Islet of Langerhans (tissue), 1 donor: ENCODE measurements around the gene PDE3A.
A peak's percentile ranks its signal among the peaks of the same experiment; 100 is the strongest.

Experiments
- FAIRE-seq: peaks from one replicate; lab custom pipeline; 2011; peaks lifted over from hg19 to GRCh38; lab: Jason Lieb, UNC

Gene PDE3A

GRCh38 chr12:20424841-20425240, 56.5 kb downstream of the PDE3A start:
- no peak for FAIRE-seq

DNA sequence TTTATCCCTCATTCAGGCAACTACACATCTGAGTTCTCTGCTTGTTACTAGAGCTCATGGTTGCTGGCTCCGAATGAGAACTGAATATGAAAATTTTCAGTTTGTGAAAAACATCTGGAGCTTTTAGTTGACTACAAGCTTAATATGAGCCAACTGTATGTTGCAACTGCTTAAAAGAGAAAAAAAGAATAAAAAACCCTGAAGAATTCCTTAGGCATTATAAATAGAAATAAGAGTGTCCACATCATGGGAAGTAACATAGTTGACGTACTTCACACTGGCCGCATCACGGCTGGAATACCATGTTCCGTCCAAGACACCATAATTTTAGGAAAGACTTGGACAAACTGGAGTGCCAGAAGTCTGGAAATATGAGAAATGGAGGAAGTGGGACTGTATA, 57.9 kb downstream of the PDE3A start:
- no peak for FAIRE-seq

GRCh38 chr12:20426957-20427356, 58.6 kb downstream of the PDE3A start:
- no peak for FAIRE-seq

- FAIRE-seq = no peak
Observed at GRCh38 chr12:20429852-20430251, 61.5 kb downstream of the PDE3A start.

DNA sequence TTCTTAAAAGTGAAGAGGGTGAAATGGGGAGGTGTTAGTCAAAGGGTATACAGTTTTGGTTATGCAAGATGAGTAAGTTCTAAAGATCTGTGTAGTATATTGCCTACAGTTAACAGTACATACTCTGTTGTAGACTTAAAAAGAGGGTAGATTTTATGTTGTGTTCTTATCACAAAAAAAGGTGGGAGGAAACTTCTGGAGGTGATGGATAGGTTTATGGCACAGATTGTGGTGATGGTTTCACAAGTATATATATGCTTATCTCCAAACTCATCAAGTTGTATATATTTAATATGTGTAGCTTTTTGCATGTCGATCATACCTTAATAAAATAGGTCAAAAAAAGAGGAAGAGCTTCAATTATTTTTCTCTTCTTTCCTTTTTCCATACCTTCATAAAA, 64.0 kb downstream of the PDE3A start:
- no peak for FAIRE-seq

- FAIRE-seq = no peak
Observed at GRCh38 chr12:20434996-20435395, 66.7 kb downstream of the PDE3A start.

DNA sequence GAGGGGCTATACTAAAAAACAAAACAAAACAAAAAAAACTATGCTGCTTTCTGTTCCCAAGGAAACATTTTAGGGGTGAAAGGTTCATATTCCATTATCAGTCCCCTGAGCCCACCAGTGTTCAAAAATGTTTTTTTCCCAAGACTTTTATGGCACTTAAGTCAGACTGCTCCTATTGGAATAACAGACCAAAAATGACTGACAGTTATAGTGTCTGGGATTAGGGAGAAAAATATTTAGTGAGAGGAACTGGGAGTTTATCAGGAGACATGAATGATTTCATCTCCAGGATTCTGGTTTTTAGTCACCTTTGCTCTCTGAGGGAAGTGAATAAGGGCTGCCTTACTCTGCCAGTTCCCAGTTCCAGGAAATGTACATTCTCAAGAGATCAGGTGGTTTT, 68.0 kb downstream of the PDE3A start:
- no peak for FAIRE-seq

DNA sequence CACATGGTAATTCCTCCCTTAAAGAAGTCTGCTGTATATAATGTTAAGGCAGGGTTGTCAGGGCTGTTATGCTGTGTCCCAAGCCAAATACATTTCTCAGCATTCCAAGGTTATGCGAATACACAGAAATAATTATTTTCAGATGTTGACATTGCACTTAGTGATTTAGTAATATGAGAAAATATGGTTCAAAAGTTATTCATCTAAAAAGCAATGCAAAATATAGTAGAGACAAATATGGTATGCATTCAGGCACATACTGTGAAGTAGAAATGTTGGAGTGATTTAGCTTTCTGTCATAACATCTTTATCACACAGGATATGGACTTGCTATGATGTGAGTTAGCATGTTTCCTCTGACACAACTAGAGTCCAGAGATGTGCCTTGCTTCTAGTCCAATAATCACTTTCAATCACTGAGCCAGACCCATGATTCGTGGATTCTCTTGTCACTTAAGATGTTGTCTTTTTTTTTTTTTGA, 70.0 kb downstream of the PDE3A start:
- no peak for FAIRE-seq

DNA sequence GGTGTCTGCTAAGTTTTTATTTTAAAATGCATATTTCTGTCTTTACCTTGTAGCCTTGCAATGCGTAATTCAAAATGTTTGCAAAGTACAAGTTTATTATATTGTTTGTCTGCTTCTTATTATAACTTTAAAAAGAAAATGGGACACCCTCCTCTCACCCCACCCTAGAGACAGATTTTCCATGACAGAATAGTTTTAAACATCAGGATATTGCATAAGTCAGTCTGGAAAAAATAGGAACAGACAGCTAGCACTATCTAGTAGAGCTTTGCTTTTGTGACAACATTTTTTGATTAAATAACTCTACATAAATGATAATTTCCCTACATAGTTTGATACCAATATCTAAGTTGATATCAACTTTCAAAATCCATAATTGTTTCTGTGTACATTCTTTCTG, 71.3 kb downstream of the PDE3A start:
- FAIRE-seq = no peak

DNA sequence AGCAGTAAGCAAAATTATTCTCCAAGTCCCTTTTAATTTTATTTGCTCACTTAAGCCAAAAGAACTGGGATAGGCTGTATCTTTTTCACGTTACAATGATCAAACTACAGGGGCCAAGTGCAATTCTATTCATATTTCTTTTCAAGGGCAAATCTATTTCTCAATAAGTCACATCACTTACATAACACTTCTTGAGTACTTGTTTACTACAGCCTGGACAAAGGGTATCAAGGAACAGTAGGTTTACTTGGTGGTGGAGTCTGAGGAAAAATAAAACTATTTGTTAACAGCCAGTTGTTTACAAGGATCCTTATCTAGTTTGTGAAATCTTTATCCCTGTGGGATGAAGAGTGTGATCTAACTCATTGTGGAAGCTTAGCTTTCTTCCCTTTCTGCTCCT, 72.1 kb downstream of the PDE3A start:
- no peak for FAIRE-seq

GRCh38 chr12:20442322-20442721, 74.0 kb downstream of the PDE3A start:
- no peak for FAIRE-seq

DNA sequence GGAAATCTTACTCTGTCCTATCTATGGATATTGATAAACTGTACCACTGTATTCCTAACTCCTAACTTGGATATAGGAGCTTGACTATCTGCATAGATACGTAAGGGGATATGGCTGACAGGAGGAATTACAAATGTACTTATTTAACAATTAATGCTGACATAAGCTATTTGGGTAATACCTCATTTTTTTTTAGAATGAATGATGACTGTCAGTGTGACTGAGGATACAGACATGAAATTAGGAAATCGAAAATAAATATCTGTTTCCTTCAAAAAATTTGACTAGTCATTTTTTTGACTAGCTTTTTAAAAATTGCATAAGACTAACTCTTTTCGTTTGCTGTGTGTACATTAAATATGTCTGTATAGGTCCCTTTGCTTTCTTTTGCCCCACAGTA, 74.9 kb downstream of the PDE3A start:
- FAIRE-seq = peak; percentile 62

DNA sequence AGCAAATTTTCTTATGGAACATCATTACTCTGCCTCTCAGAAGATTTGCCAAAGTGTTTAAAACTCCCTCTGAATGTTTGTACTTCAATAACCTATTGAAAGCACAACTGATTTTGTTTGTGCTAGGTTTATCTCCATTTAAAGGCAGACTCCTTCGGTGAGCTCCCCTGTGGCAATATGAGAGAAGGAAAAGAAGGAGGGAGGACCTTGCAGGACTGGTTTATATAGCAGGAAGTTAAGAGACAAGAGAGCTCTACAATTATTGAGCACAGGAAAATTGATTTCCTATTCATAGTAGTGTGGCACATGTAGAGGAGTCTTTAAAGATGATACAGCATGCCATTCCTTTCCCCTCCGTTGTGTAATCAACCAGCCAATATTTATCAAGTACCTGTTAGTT, 75.5 kb downstream of the PDE3A start:
- no peak for FAIRE-seq

GRCh38 chr12:20444595-20445170, 76.3 kb downstream of the PDE3A start:
- FAIRE-seq = peak; percentile 82

DNA sequence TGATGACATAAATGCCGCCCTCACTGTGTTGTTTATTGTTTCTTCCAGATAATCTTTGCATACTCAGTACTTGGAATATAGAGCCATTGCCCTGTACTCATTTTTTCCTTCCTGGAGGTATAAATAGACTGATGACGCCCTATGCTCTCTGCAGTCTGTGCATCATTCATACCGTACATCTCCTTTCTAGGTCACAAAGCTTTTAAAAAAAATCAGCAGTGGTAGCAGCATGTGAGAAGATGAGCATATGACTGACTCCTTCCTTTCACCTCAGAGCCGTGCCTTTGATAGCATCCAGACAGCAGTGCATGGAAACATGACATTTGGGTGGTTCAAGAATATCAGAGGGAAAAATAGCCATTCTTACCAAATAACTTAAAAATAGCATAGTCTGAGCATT, 77.3 kb downstream of the PDE3A start:
- no peak for FAIRE-seq

DNA sequence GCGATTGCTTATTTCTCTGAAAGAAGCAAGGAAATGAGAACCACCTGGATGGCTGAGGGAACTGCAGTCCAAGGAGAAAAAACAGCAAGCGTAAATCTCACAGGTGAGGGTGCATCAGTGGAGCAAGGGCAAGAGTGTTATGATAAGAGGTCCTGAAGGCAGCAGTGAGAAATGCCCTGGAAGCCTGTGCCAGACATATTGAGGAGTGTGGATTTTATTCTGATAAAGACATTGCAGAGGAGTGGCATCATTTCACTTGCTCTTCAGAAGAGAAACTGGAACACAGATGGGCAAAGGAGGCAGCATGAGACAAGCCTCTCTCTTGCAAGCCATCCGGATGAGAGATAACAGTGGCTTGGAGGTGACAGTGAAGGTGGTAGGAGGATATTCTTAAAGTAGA, 78.5 kb downstream of the PDE3A start:
- FAIRE-seq = no peak

DNA sequence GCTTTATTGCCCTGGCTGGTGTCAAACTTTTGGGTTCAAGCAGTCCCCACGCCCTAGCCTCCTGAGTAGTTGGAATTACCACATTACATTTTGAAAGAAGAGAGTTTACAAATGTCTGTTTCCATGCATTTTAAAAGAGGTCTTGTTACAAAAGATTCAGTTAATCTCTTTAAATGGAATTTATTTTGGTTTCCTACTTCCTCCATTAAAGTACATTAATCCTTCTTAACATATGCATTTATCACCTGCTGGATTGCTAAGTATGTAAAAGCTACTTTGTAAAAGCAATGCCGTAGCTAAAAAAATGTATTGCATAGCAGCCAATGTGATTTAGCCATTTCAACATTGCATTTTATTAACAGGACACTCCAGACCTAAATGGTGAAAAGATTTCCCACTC, 80.4 kb downstream of the PDE3A start:
- no peak for FAIRE-seq

GRCh38 chr12:20450591-20451180, 82.3 kb downstream of the PDE3A start:
- no peak for FAIRE-seq

DNA sequence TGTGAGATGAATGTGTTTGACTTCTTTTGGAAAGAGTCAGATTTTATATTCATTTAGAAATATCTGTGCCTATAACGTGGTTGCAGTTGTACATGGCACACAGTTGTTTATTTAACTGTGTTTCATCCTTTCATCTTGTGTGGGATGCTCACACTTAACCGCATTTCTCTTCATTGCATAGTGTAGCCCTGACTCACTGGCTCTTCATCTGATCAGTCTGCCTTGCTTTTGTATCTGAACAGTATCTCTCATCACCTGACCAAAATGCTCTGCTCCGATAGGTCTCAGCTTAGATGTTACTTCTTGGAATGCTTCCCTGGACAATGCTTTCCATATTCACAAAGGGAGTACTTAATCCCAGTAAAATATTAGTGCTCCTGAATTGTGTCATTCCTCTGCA, 83.4 kb downstream of the PDE3A start:
- no peak for FAIRE-seq

DNA sequence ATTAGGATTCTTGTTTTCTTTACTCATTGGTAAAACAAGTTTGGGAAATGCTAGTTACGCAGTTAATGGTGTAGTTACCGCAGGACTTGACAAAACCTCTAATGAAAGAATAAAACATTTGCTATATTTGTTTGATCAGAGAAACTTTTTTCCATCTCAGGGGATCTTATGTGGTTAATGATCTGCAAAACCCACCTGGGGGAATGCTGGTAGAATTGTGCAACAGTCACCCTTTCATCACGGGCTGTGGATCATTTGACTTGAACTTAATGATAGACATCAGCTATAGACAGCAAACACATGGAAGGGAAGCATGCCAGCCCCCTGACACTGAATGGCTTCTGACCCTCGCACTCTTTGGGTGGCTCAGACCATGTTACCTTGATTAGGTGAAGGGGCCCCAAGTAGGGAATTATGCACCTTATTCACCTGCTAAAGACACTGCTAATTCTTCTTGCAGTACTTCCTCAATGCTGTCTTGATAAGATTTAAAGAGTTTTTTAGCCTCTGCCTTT, 84.2 kb downstream of the PDE3A start:
- FAIRE-seq = no peak

DNA sequence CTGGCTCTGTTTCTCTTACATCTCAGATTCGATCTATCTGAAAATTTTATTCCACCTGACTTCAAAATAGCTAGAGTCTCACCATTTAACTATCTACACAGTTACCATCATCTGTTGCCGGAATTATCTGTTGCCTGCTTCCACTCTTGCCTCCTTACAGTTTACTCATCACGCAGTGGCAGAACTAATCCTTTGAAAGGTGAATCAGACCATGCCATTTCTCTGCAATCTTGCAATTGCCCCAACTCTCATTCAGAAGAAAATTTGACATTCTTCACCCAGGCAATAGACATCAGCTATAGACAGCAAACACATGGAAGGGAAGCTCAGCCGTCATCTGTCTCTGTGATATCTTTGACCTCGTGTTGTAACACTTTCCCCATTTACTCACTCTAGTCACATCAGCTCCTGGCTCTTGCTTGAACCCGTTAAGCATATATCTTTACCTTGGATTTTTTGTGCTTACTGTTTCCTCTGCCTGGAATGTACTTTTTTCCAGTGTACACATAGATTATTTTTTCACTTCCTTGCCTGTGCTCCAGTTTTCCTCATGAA, 85.5 kb downstream of the PDE3A start:
- no peak for FAIRE-seq

GRCh38 chr12:20455001-20455706, 86.8 kb downstream of the PDE3A start:
- no peak for FAIRE-seq

DNA sequence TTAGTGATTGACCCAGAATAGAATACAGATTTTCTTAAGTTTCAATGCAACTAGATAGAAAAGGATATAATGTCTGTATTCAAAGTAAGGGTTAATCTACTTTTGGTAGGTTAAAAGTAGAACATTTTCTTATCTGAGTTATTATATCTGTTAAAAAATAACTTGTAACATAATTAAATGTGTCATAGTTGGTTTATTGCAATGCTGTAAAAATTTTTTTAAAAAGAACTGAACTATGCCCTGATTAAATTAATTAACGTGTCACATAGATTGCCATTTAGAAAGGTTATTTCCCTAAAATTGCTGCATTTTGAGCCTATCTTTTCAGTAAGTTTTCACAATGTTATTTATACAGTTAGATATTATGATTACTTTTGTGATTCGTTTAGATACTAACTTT, 89.2 kb downstream of the PDE3A start:
- FAIRE-seq = peak; percentile 66
